Mesodermal cell (in vitro differentiated cells): ENCODE data around the gene CSAD.
"Not testable (repeated sequence)": the region's sequence is repeated elsewhere in the genome, so short reads cannot be mapped to it uniquely, and the experiment has no call there.

ENCODE experiments used
- H3K27ac ChIP-seq: 2 replicates; pipeline ENCODE4 v1.7.0; 2013; ENCODE audit warnings: mild to moderate bottlenecking, low read depth, low read length, moderate library complexity; ENCODE audit not compliant: severe bottlenecking
- H3K36me3 ChIP-seq: 2 replicates; pipeline ENCODE4 v1.7.1; 2013; ENCODE audit warnings: mild to moderate bottlenecking, low read length, moderate library complexity; ENCODE audit not compliant: control insufficient read depth, insufficient read depth
- H3K4me1 ChIP-seq: one replicate; pipeline ENCODE4 v1.7.1; 2013; ENCODE audit warnings: mild to moderate bottlenecking, low read length; ENCODE audit not compliant: insufficient read depth, control insufficient read depth, poor library complexity, severe bottlenecking
- H3K4me3 ChIP-seq: 2 replicates; pipeline ENCODE4 v1.7.0; 2013; ENCODE audit warnings: low read length, control low read depth, mild to moderate bottlenecking; ENCODE audit not compliant: insufficient read depth, poor library complexity, severe bottlenecking; ENCODE audit errors: extremely low read depth
- H3K9me3 ChIP-seq: 2 replicates; pipeline ENCODE4 v1.7.1; 2013; ENCODE audit warnings: mild to moderate bottlenecking, low read length, moderate library complexity; ENCODE audit not compliant: control insufficient read depth
- WGBS, 2 experiments: methylation state at CpG; one replicate each; pipeline ENCODE4 v1.1.5; 2013; ENCODE audit warnings: missing lambda C conversion rate in 2 of 2; ENCODE audit not compliant: insufficient coverage in 2 of 2; 5-methylcytosine and 5-hydroxymethylcytosine counted together

Gene CSAD

GRCh38 chr12:53115891-53116648, 64.7 kb downstream of the CSAD start:
- Histone ChIP-seq H3K4me3 (no peak overlapping the region), H3K36me3 (no peaks in the 10 kb centered on the region), H3K4me1 (no peaks in the 10 kb centered on the region), H3K27ac (no peak overlapping the region), H3K9me3 (no peaks in the 10 kb centered on the region)
- WGBS, 2 experiments: 91 to 94% methylated on average over 8 of the region's 8 CpGs

- peaks cover under 1% of the 10 kb centered on the region for H3K9me3 ChIP-seq
- 91 to 94% methylated on average over 30 to 33 of the region's 33 CpGs for WGBS, 2 experiments
- H3K36me3 ChIP-seq: no peaks in the 10 kb centered on the region
- no peak overlapping the region for H3K27ac ChIP-seq
- H3K4me3 ChIP-seq: no peak overlapping the region
- H3K4me1 ChIP-seq: no peaks in the 10 kb centered on the region
Observed at GRCh38 chr12:53115112-53115890, 65.4 kb downstream of the CSAD start.

DNA sequence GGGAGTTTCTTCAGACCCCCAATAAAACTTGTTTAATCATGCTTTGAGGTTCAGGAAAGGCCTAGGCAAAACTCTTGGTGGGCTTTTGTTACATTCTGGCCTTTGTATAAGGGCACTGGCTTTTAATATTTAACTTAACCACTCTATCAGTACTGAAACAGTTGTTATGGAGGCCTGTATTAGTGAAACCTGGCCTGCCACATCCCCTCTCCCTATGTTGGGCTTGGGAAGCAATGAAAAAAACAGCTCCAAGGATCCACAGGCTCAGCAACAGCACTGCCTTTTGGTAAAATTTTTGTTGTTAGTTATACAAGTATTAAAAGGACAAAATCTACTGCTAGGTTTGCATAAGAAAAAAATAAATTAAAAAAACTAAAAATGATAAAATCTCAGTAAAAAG, 66.8 kb downstream of the CSAD start:
- H3K4me3 ChIP-seq: no peak overlapping the region
- H3K36me3 ChIP-seq: no peaks in the 10 kb centered on the region
- no peak overlapping the region for H3K27ac ChIP-seq
- H3K9me3 ChIP-seq: peaks cover 8% of the 10 kb centered on the region
- no peaks in the 10 kb centered on the region for H3K4me1 ChIP-seq

- WGBS, 2 experiments: 83 to 92% methylated on average over 12 of the region's 12 CpGs
- Histone ChIP-seq H3K4me1 (no peaks in the 10 kb centered on the region), H3K9me3 (peaks cover 8% of the 10 kb centered on the region), H3K4me3 (no peak overlapping the region), H3K36me3 (no peaks in the 10 kb centered on the region), H3K27ac (no peak overlapping the region)
Observed at GRCh38 chr12:53113136-53113705, 67.5 kb downstream of the CSAD start.

DNA sequence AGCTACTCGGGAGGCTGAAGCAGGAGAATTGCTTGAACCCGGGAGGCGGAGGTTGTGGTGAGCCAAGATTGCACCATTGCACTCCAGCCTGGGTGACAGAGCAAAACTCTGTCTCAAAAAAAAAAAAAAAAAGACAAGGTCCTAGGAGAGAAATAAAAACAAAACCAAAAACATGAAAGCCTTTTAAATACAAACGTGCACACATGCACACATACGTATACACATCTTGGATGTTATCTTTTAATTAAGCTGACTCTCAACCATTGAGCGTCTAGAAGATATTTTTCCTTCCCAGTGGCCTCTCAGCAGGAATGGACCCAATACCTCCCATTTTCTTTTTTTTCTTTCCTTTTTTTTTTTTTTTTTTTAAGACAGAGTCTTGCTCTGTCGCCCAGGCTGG, 68.3 kb downstream of the CSAD start:
- not testable (repeated sequence) for H3K4me3 ChIP-seq, H3K27ac ChIP-seq, H3K36me3 ChIP-seq, H3K4me1 ChIP-seq, H3K9me3 ChIP-seq
- 88 to 93% methylated on average over 5 to 6 of the region's 7 CpGs for WGBS, 2 experiments
